ENCODE measurements around the gene PLA2G2F. TPM values are rescaled to one million over a fixed set of nuclear protein-coding genes. Genes with fewer than 3 reads are reported as not detected.
"Not testable (repeated sequence)": the region's sequence is repeated elsewhere in the genome, so short reads cannot be mapped to it uniquely, and the experiment has no call there.

Gene PLA2G2F
- total RNA-seq, 2 experiments from 2014 or later: not detected

DNA sequence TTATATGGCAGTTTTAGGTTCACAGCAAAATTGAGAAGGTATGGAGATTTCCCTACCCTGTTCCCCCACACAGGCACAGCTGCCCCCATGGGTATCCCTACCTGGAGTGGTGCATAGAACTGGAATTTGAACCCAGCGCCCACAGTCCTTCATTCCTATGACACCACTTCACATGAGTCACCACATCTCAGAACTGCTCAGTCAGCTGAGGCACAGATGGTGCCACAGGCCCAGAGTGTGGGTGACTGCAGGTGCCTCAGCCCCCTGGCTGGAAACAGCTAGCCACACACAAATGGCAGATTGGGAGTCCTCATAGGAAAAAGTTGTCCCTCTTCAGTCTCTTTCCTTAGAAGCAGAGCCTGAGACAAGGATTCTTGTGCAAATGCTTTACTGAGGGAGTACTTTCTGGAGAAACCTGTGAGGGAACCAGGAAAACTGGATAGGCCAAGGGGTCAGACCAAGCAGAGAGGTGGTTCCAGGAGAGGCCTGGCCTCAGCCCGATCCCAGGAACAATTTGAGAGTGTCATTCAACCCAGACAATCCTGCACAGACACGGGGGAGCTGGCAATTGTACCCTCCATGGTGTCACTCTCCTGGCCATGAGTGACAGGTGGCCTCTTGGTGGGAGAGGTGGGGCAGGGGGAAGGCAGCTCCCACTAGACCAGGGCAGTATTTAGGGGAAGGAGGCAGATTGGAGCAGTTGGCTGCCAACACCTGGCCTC, 26.7 kb upstream of the PLA2G2F start:
- ChIA-PET CTCF (no interaction called here), POLR2A (no interaction called here)

- ChIA-PET POLR2A (no interaction called here), CTCF (interaction anchor here (0.9 kb wide), 1 partner anchor 45 kb away, joined by 3 read pairs; no protein-coding TSS in a partner anchor)
Measured at GRCh38 chr1:20114021-20114648, 25.0 kb upstream of the PLA2G2F start.

DNA sequence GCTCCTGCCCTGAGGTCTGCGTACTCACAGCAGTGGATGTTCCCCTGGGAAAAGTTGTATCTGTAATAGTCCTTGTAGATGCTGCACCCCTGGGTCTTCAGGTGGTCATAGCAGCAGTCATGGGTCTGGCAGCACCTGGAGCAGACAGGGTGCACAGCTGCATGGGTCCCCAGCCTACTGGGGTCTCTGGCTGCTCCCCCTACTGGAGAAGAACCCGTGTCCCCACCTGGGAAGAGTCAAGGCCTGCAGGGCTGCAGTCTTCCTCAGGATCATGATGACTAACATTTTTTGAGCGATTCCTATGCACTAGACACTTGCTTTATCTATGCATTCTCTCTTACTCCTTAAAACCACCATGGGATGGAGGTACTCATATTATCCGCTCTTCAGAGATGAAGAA, 23.6 kb upstream of the PLA2G2F start:
- CTCF ChIA-PET: no interaction called here
- POLR2A ChIA-PET: no interaction called here

GRCh38 chr1:20115916-20116315, 23.2 kb upstream of the PLA2G2F start:
- CTCF ChIA-PET: no interaction called here
- POLR2A ChIA-PET: no interaction called here

- POLR2A ChIA-PET: no interaction called here
- CTCF ChIA-PET: no interaction called here
Measured at GRCh38 chr1:20117236-20117635, 21.9 kb upstream of the PLA2G2F start.

DNA sequence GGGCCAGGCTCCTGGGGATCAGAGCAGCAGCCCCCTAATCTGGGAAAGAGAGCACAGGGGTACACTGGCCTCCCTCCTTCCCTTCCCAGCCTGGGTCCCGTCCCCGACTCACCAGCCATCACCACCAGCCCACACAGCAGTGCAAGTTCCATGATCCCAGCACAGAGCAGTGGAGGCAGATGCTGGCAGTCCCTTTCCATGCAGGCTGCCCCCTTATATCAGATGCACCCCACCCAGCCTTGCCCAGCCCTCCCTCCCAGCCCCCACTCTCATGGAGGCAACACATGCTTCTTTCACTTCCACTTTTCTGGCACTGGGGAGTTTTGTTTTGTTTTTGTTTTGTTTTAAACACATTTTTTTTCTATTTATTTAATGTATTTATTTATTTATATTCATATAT, 19.8 kb upstream of the PLA2G2F start, which contains the start of gene PLA2G2D:
Gene PLA2G2D (minus strand): TSS at position 190 of the 400 bp plus-strand sequence. CDS start 38 bp downstream, at position 152.
- ChIA-PET POLR2A (no interaction called here), CTCF (no interaction called here)

- CTCF ChIA-PET: no interaction called here
- POLR2A ChIA-PET: no interaction called here
Measured at GRCh38 chr1:20120796-20121195, 18.3 kb upstream of the PLA2G2F start.

GRCh38 chr1:20123722-20124455, 15.2 kb upstream of the PLA2G2F start:
- CTCF ChIA-PET: interaction anchor here (0.7 kb wide), 1 partner anchor 99 kb away, joined by 4 read pairs; no protein-coding TSS in a partner anchor
- POLR2A ChIA-PET: interaction anchor here (0.6 kb wide), 1 partner anchor 1956 kb away, joined by 15 read pairs; no protein-coding TSS in a partner anchor

- ChIA-PET CTCF (no interaction called here), POLR2A (interaction anchor here (0.6 kb wide), 1 partner anchor 1957 kb away, joined by 15 read pairs; no protein-coding TSS in a partner anchor)
Measured at GRCh38 chr1:20124456-20125057, 14.6 kb upstream of the PLA2G2F start.

GRCh38 chr1:20125100-20125499, 14.0 kb upstream of the PLA2G2F start:
- CTCF ChIA-PET: no interaction called here
- POLR2A ChIA-PET: no interaction called here

DNA sequence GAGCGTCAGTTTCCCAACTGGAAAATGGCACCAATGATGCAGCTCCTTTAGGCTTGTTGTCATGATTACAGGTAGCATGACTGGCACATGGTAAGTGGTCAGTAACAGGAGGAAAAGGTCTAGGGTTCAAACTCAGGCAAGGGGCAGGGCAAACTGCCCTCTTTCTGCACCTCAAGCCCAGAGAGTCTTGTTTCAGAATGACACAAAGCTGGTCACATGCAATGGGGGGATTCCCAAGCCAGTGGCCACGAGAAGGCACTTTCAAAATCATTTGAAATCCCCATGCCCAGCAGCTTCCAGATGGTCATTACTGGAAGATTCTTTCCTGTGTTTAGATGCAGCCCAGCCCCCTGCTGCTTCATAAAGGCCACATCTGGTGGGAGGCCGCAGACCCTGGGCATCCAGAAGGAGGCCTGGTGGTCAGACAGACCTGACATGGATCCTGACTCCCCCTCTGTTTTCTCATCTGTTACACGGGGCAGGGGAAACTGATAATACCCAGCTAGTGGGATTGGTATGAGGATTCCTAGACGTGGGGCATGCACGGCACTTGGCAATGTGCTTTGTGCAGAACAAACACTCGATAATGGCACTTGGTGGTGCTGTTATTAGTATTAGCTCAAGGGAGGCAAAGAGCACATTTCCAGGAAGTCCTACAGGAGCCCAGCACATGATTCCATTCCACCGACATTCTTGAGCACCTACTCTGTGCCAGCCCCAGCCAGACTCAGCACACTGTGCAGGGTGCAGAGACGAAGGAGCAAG, 12.9 kb upstream of the PLA2G2F start:
- POLR2A ChIA-PET: no interaction called here
- CTCF ChIA-PET: interaction anchor here (1.4 kb wide), 1 partner anchor 26 kb away, joined by 3 read pairs; no protein-coding TSS in a partner anchor

DNA sequence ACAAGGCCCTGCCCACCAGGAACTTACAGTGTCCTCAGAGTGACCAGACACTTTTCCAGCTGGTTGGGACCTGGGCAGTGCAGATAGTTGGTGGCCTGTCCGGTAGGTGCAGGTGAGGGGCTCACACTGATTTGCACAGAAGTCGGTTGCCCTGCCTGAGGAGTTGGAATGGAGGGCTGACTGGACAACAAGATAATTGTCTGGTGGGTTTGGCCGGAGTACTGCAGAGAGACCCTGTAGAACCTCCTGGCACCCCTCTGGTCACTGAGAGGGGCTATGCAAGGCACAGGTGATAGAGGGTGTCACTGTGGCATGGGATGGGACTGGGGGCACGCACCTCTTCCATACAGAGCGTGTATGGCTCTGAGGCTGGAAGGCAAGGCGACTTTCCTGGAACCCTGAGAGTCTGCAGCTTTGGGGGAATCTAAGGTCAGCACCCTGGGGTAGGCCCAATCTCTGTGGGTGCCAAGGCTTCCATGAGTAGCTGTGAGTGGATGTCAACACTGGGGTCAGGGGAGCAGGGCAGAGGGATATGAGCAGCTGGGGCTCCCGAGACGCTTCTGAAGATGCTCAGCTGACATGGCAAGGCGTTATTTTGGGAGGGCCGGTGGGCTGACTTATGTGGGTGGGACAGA, 12.2 kb upstream of the PLA2G2F start:
- ChIA-PET POLR2A (no interaction called here), CTCF (interaction anchor here (1.4 kb wide), 1 partner anchor 25 kb away, joined by 3 read pairs; no protein-coding TSS in a partner anchor)

DNA sequence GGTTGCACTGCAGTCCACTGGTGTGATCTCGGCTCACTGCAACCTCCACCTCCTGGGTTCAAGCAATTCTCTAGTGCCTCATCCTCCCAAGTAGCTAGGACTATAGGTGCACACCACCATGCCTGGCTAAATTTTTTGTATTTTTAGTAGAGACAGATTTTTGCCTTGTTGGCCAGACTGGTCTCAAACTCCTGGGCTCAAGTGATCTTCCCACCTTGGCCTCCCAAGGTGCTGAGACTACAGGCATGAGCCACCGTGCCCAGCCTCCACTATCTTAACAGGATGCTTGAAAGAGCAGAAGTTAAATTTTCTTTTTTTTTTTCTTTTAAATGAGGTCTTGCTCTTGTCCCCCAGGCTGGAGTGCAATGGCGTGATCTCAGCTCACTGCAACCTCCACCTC, 8.6 kb upstream of the PLA2G2F start:
- CTCF ChIA-PET, POLR2A ChIA-PET: not testable (repeated sequence)

GRCh38 chr1:20134995-20135394, 4.1 kb upstream of the PLA2G2F start:
- ChIA-PET POLR2A (no interaction called here), CTCF (no interaction called here)

- POLR2A ChIA-PET: no interaction called here
- CTCF ChIA-PET: no interaction called here
Measured at GRCh38 chr1:20136249-20136648, 2.9 kb upstream of the PLA2G2F start.

DNA sequence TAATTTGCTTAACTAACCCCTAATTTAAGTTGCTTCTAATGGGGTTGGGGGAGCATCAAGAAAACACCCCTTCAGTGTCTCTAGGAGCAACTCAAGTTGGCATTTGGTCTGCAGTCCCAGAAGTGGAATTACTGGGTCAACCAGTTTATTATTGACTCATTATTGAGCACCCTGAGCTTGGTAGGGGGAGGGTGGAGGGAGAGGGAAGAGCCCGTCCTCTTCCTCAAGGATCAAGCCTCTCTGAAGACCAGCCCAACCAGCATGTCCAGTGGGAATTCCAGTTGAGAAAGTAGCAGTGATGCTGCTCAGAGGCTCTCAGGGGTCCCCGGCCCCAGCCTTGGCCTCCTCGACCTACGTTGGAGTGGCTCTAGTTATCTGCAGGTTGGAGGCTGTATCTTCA, 2.1 kb upstream of the PLA2G2F start:
- CTCF ChIA-PET: no interaction called here
- POLR2A ChIA-PET: no interaction called here

- POLR2A ChIA-PET: no interaction called here
Measured at GRCh38 chr1:20137604-20138003, 1.5 kb upstream of the PLA2G2F start.

DNA sequence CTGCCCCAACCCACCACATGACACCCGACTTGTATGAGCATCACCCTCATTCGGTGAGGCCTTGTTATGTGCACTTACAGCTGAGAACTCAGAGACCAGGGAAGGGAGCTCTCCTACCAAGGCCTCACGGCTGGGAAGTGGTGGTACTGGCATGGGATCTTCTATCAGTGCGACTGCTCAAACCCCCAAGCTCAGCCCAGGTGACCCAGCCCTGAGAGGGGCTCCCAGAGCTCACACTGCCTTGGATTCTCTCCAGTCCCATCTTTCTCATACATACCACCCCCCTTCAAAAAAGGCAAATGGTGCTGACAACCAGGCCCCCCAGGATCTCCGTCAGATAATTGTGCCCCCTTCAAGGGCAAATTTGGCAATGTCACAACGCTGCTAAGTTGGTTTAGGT, 777 bp upstream of the PLA2G2F start:
- ChIA-PET CTCF (no interaction called here), POLR2A (no interaction called here)

More at GRCh38 chr1:20137604-20138003, 1.5 kb upstream of the PLA2G2F start:
- CTCF ChIA-PET: no interaction called here

Data from activated CD8-positive, alpha-beta memory T cell treated with anti-CD3 and anti-CD28 coated beads for 36 hours (primary cell).